Dermis blood vessel endothelial cell (primary cell): ENCODE results near the gene ADRA2C. TPM values are rescaled to one million over a fixed set of nuclear protein-coding genes. Genes with fewer than 3 reads are reported as not detected.

Experiments
- DNase-seq: peaks from one replicate; pipeline ENCODE4 v3.0.0; 2010
- total RNA-seq: library from RNA; depleted of rRNA; stranded (reverse); fragments of >200 nt; gene quantifications from 2 replicates; pipeline ENCODE4 v1.2.3, GENCODE V29; 2014

The ADRA2C gene
- total RNA-seq, 1 donor from 2014 or later: 0.17 TPM

GRCh38 chr4:3760841-3761240 lies 5.3 kb upstream of the ADRA2C start:
- no peak for DNase-seq

GRCh38 chr4:3762264-3762663 lies 3.9 kb upstream of the ADRA2C start:
- DNase-seq: no peak

GRCh38 chr4:3762753-3763549 lies 3.2 kb upstream of the ADRA2C start:
- DNase-seq: no peak

- peak; percentile 55 for DNase-seq
Measured at GRCh38 chr4:3765271-3766035, 732 bp upstream of the ADRA2C start.

- DNase-seq: peak; percentile 17
Measured at GRCh38 chr4:3766785-3767569, 792 bp downstream of the ADRA2C start.

- DNase-seq: peak; percentile 33
Measured at GRCh38 chr4:3767570-3768288, 1.5 kb downstream of the ADRA2C start.

- DNase-seq: no peak
Measured at GRCh38 chr4:3768842-3769641, 2.9 kb downstream of the ADRA2C start.

- DNase-seq: no peak
Measured at GRCh38 chr4:3769642-3770184, 3.5 kb downstream of the ADRA2C start.

GRCh38 chr4:3770323-3771163 lies 4.4 kb downstream of the ADRA2C start:
- DNase-seq: no peak

- no peak for DNase-seq
Measured at GRCh38 chr4:3771164-3771809, 5.1 kb downstream of the ADRA2C start.

GRCh38 chr4:3771939-3772495 lies 5.8 kb downstream of the ADRA2C start:
- DNase-seq: no peak

GRCh38 chr4:3772632-3773031 lies 6.4 kb downstream of the ADRA2C start:
- no peak for DNase-seq

- no peak for DNase-seq
Measured at GRCh38 chr4:3773552-3774001, 7.4 kb downstream of the ADRA2C start.

GRCh38 chr4:3774253-3774883 lies 8.2 kb downstream of the ADRA2C start:
- no peak for DNase-seq

- DNase-seq: no peak
Measured at GRCh38 chr4:3775005-3775404, 8.8 kb downstream of the ADRA2C start.

- DNase-seq: no peak
Measured at GRCh38 chr4:3775576-3775975, 9.4 kb downstream of the ADRA2C start.

- DNase-seq: no peak
Measured at GRCh38 chr4:3776166-3777032, 10.2 kb downstream of the ADRA2C start.

GRCh38 chr4:3777033-3777390 lies 10.8 kb downstream of the ADRA2C start:
- no peak for DNase-seq
